A549 (cell line): ENCODE measurements around the gene IFIT2. TPM values are rescaled to one million over a fixed set of nuclear protein-coding genes. Genes with fewer than 3 reads are reported as not detected.

Experiments
- ATAC-seq, 2 experiments: fragments of 200-7000 bp in 1 of 2; fragments of >200 bp in 1 of 2; cut with Nextera tagmentation in 1 of 2; cut with Tn5 transposase in 1 of 2; 3 replicates each; pipeline versions ENCODE4 v1.8.0 to v1.9.1; 2018 to 2020; ENCODE audit warnings: mild to moderate bottlenecking in 1 of 2, moderate library complexity in 1 of 2
- CTCF ChIA-PET: fragments of 300-600 bp; sonication (Branson Sonifier 250); formaldehyde crosslinking; extraction: SDS; loops from one replicate; lab custom pipeline; 2021; ENCODE audit warnings: antibody characterized with exemption, inconsistent platforms; lab: Yijun Ruan, JAX
- POLR2A ChIA-PET: fragments of 350-600 bp; formaldehyde crosslinking; extraction: SDS; loops from one replicate; lab custom pipeline; 2021; ENCODE audit warnings: antibody characterized with exemption, inconsistent platforms; lab: Yijun Ruan, JAX
- DNase-seq, 2 experiments: peaks; one replicate each; pipeline versions ENCODE4 v3.0.0 to v3.0.0-alpha.2; 2011 to 2016; ENCODE audit warnings: low read depth in 1 of 2, low spot score in 1 of 2
- FAIRE-seq: peaks from 2 replicates; lab custom pipeline; 2011; peaks lifted over from hg19 to GRCh38; lab: Jason Lieb, UNC
- H3K27ac ChIP-seq, 2 experiments: fragments of >200 bp; sonication (Bioruptor Twin); formaldehyde crosslinking; 3 replicates each; pipeline ENCODE4 v1.5.1; 2016 to 2017
- H3K4me1 ChIP-seq: fragments of >200 bp; sonication (Bioruptor Twin); formaldehyde crosslinking; 3 replicates; pipeline ENCODE4 v1.6.1; 2016
- H3K4me2 ChIP-seq: fragments of >200 bp; sonication (Bioruptor Twin); formaldehyde crosslinking; 3 replicates; pipeline ENCODE4 v1.6.1; 2016
- H3K4me3 ChIP-seq: fragments of >200 bp; sonication (Bioruptor Twin); formaldehyde crosslinking; 3 replicates; pipeline ENCODE4 v1.5.1; 2016
- H3K9me3 ChIP-seq: fragments of >200 bp; sonication (Bioruptor Twin); formaldehyde crosslinking; 3 replicates; pipeline ENCODE4 v1.6.1; 2016
- BCL3 ChIP-seq: fragments of >200 bp; sonication (Bioruptor Twin); formaldehyde crosslinking; IDR thresholded peaks from 3 replicates; pipeline ENCODE4 v1.6.1; 2016
- CEBPB ChIP-seq, 2 experiments: fragments of >200 bp in 1 of 2; sonication (Bioruptor Twin) in 1 of 2; formaldehyde crosslinking in 1 of 2; IDR thresholded peaks; 2 replicates each; pipeline ENCODE4 v1.6.1; 2012 to 2016
- CHD2 ChIP-seq: fragments of 150-350 bp; IDR thresholded peaks from 2 replicates; pipeline ENCODE4 v1.6.1; 2014; ENCODE audit warnings: low read length; ENCODE audit not compliant: partially characterized antibody
- FOSB ChIP-seq: fragments of 250-450 bp; sonication (Bioruptor Pico); IDR thresholded peaks from 2 replicates; pipeline ENCODE4 v1.5.0; 2020; ENCODE audit warnings: mild to moderate bottlenecking, moderate library complexity
- FOSL2 ChIP-seq, 2 experiments: fragments of 450-650 bp in 1 of 2; fragments of >200 bp in 1 of 2; sonication (Bioruptor Twin) in 1 of 2; formaldehyde crosslinking; IDR thresholded peaks; 2 replicates each; pipeline versions ENCODE4 v1.5.0 to v1.6.1; 2016 to 2020; ENCODE audit warnings: mild to moderate bottlenecking in 1 of 2, moderate library complexity in 1 of 2
- GATA3 ChIP-seq: IDR thresholded peaks from 2 replicates; pipeline ENCODE4 v1.6.1; 2012; ENCODE audit warnings: borderline replicate concordance
- HDAC2 ChIP-seq: fragments of 200-600 bp; sonication (generic); IDR thresholded peaks from 2 replicates; pipeline ENCODE4 v1.6.1; 2016
- JUNB ChIP-seq: fragments of >200 bp; sonication (Bioruptor Twin); formaldehyde crosslinking; IDR thresholded peaks from 2 replicates; pipeline ENCODE4 v1.6.1; 2016
- MAZ ChIP-seq: fragments of 150-350 bp; IDR thresholded peaks from 2 replicates; pipeline ENCODE4 v1.6.1; 2014; ENCODE audit warnings: antibody characterized with exemption, low read depth, low read length, borderline replicate concordance
- NPAS2 ChIP-seq: fragments of 250-450 bp; sonication (Bioruptor Pico); IDR thresholded peaks from 2 replicates; pipeline ENCODE4 v1.8.0; 2022; ENCODE audit warnings: mild to moderate bottlenecking, moderate library complexity, borderline replicate concordance
- TFCP2L1 ChIP-seq: fragments of 250-450 bp; sonication (Bioruptor Pico); IDR thresholded peaks from 2 replicates; pipeline ENCODE4 v1.5.0; 2021; ENCODE audit warnings: mild to moderate bottlenecking
- ZC3H11A ChIP-seq: fragments of 450-650 bp; IDR thresholded peaks from 2 replicates; pipeline ENCODE4 v1.6.1; 2014; ENCODE audit warnings: antibody characterized with exemption, mild to moderate bottlenecking
- ZFP36 ChIP-seq: fragments of 450-650 bp; IDR thresholded peaks from 2 replicates; pipeline ENCODE4 v1.6.1; 2014; ENCODE audit warnings: borderline replicate concordance; ENCODE audit not compliant: partially characterized antibody
- ZNF302 ChIP-seq: fragments of 250-450 bp; sonication (Bioruptor Pico); IDR thresholded peaks from 2 replicates; pipeline ENCODE4 v1.9.0; 2021; ENCODE audit warnings: inconsistent platforms, mild to moderate bottlenecking, moderate library complexity
- WGBS: methylation state at CpG from one replicate; pipeline ENCODE4 v1.1.6; 2017; ENCODE audit errors: missing lambda C conversion rate; 5-methylcytosine and 5-hydroxymethylcytosine counted together
- polyA plus RNA-seq, 4 experiments: library from polyadenylated mRNA; depleted of rRNA in 3 of 4; stranded (reverse); fragments of >200 nt; fragmentation: RNase III in 1 of 4; extraction: RNeasy Plus Mini Kit Qiagen cat#74134 plus additional on column Dnase treatment in 1 of 4; gene quantifications; 2 replicates in 3 of 4; 3 replicates in 1 of 4; pipeline ENCODE4 v1.2.3, GENCODE V29; 2011 to 2017
- TF ChIP-seq, protein P1 (sequence below): fragments of 450-650 bp; IDR thresholded peaks from 2 replicates; pipeline ENCODE4 v1.6.1; 2014; ENCODE audit warnings: antibody characterized with exemption
- TF ChIP-seq, protein P2 (sequence below): IDR thresholded peaks from 2 replicates; pipeline ENCODE4 v1.6.1; 2012

IFIT2 gene
- polyA plus RNA-seq, 2 of the 4 experiments (the other 2 are of a cell fraction) = 0.75 to 1.1 TPM

DNA sequence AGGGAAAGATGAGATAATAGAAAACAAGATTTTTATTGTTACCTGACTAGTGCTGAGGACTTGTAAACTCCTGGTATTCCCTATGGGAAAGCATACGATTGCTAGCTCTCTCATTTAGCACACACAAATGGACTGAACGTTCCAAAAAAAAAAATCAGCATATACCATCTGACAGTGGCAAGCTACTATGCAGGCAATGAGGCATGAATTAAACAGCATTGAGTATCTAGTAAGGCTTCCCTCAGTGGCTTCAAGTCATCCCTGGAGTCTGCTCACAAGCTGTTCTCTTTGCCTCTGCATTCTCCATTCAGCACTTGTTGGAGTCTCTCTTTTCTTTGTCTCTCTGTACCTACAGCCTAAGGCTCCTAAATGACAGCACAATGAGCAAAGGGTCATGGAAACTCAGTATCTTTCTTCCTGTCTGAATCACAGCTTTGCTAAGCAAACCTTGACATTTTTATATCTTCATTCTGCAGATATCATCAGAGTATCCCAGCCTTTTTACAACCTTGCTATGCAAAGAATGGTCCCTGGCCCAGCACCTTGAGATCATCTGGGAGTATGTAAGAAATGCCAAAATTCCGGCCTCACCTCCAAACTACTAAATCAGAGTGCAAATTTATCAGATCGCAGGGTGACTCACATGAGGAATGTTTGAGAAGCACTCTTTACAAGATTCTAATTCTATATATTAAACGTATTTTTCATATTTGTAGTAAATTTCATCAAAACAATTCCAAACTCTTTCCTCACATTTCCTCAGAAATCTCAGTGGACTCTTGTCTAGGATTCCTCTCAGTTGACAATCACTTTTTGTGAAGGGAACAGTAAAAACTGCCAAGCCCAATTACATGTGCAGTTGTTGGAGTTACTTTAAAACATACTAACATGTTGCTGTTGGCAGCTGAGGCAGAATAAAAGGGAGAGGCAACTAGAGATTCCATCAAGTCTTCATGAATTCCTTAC, 39.5 kb upstream of the IFIT2 start (continued):
- peak; percentile 87; the same call in 1 of the 2 replicates for TF ChIP-seq GATA3
- no peak for TF ChIP-seq ZC3H11A
- no peak for TF ChIP-seq BCL3
- TF ChIP-seq, protein P1, sequence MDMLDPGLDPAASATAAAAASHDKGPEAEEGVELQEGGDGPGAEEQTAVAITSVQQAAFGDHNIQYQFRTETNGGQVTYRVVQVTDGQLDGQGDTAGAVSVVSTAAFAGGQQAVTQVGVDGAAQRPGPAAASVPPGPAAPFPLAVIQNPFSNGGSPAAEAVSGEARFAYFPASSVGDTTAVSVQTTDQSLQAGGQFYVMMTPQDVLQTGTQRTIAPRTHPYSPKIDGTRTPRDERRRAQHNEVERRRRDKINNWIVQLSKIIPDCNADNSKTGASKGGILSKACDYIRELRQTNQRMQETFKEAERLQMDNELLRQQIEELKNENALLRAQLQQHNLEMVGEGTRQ = no peak
- TF ChIP-seq, protein P2, sequence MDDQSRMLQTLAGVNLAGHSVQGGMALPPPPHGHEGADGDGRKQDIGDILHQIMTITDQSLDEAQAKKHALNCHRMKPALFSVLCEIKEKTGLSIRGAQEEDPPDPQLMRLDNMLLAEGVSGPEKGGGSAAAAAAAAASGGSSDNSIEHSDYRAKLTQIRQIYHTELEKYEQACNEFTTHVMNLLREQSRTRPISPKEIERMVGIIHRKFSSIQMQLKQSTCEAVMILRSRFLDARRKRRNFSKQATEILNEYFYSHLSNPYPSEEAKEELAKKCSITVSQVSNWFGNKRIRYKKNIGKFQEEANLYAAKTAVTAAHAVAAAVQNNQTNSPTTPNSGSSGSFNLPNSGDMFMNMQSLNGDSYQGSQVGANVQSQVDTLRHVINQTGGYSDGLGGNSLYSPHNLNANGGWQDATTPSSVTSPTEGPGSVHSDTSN = no peak
- TF ChIP-seq HDAC2 = no peak
- TF ChIP-seq CEBPB (IDR thresholded peaks at IDR 0.05) = no peak
- peak; percentile 43 for TF ChIP-seq JUNB
- no peak for TF ChIP-seq MAZ
- TF ChIP-seq CHD2 = no peak

GRCh38 chr10:89263091-89263490, 38.8 kb upstream of the IFIT2 start:
- H3K27ac ChIP-seq = peak overlapping the region; percentile 39 to 62

DNA sequence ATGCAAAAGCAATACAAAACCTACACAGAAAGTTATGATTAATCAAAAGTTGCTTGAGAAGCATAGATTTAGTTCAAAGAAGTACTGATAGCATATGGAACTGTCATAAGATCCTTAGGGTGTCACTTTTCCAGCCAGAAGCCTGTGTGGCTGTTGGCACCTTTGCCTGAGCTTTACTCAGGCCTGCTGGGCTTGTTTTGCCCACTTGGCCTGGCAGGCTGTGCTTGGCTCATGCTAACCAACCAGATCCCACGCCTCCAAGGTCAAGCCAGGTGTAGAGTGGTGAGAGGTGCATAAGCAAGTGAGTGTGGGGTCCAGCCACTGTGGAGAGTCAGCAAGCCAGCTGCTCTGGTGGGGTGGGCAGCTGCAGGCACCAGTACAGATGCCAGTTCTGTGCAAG, 38.3 kb upstream of the IFIT2 start:
- CTCF ChIA-PET = interaction anchor here (1.0 to 4.7 kb wide), 3 partner anchors 12 to 122 kb away, joined by 3 to 27 read pairs (median 3); no protein-coding TSS in a partner anchor
- DNase-seq (no peak), FAIRE-seq (no peak), ATAC-seq (no peak)
- TF ChIP-seq ZNF302 = no peak
- TF ChIP-seq FOSL2 (IDR thresholded peaks at IDR 0.05) = no peak
- TF ChIP-seq FOSL2 (CRISPR knock-in tag; IDR thresholded peaks at IDR 0.05) = no peak
- TF ChIP-seq ZFP36 = no peak
- TF ChIP-seq NPAS2 (CRISPR knock-in tag) = no peak
- TF ChIP-seq, all 56 proteins: peak for 0
- H3K9me3 ChIP-seq = no peaks in the 10 kb centered on the region
- peak overlapping the region in 1 of 2 experiments; percentile 62; a peak in 2 of 6 replicates for H3K27ac ChIP-seq
- no peak overlapping the region for H3K4me2 ChIP-seq
- peaks cover 29% of the 10 kb centered on the region for H3K4me1 ChIP-seq
- H3K4me3 ChIP-seq = no peak overlapping the region
- 100% methylated on average over 1 of the region's 1 CpG for WGBS
- POLR2A ChIA-PET = interaction anchor here (0.6 to 1.2 kb wide), 2 partner anchors 12 to 280 kb away, joined by 3 to 4 read pairs; partner anchors contain the start of gene LIPA

More at GRCh38 chr10:89263091-89263490, 38.8 kb upstream of the IFIT2 start:
- 87% methylated on average over 1 of the region's 1 CpG for WGBS
- Histone ChIP-seq H3K4me2 (peak overlapping the region; percentile 48), H3K9me3 (no peaks in the 10 kb centered on the region), H3K4me3 (no peak overlapping the region), H3K4me1 (peaks cover 29% of the 10 kb centered on the region)
- ChIA-PET POLR2A (no interaction called here), CTCF (interaction anchor here (1.3 to 4.7 kb wide), 2 partner anchors 12 to 106 kb away, joined by 3 to 27 read pairs; no protein-coding TSS in a partner anchor)
- FAIRE-seq (no peak), ATAC-seq (no peak), DNase-seq (no peak)
- no peak for TF ChIP-seq FOSB (CRISPR knock-in tag)
- TF ChIP-seq TFCP2L1 (CRISPR knock-in tag) = no peak
